Body of pancreas (tissue), 4 donors: ENCODE results near the gene RGS16.

Experiments used
- CTCF ChIP-seq, 7 experiments: fragments of 450-650 bp in 4 of 7; fragments of 200-600 bp in 3 of 7; sonication (generic) in 3 of 7; IDR thresholded peaks; one replicate each; pipeline ENCODE4 v1.5.1; 2016 to 2019; ENCODE audit warnings: antibody characterized with exemption in 7 of 7
- POLR2A ChIP-seq, 3 donors: fragments of 450-650 bp; IDR thresholded peaks; one replicate each; pipeline ENCODE4 v1.6.1; 2016; ENCODE audit warnings: antibody characterized with exemption in 3 of 3, mild to moderate bottlenecking in 2 of 3

DNA sequence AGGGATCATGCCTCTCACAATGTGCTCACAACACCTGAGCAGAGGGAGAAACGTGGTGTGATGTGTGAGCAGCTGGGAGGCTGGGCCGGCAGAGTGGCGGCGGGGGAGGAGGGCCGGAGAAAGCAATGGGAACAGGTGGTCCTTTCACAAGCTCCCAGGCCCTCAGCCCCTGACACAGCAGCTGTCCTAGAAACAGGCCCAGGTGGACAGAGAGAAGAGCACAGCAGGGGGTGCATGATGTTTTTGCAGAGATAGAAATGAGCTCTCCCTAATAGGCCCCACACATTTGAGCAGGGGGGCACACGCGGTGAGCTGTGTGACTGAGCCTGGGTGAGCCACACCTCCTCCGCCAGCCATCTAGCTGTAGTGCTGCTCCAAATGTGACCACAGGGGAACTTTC is 7.6 kb upstream of the RGS16 start:
- TF ChIP-seq POLR2A (IDR thresholded peaks at IDR 0.05) (no peak), CTCF (IDR thresholded peaks at IDR 0.05) (no peak)
